Heart left ventricle (tissue), 16 donors: Measurements from ENCODE around the gene STPG1. TPM values are rescaled to one million over a fixed set of nuclear protein-coding genes. Genes with fewer than 3 reads are reported as not detected.

ENCODE experiments used
- ATAC-seq, 4 donors: fragments of 200-7000 bp; cut with Tn5 transposase; one replicate each; pipeline ENCODE4 v1.9.1; 2020 to 2022; ENCODE audit warnings: moderate library complexity in 4 of 4, mild to moderate bottlenecking in 3 of 4, moderate number of reproducible peaks in 1 of 4
- DNase-seq, 5 donors: peaks; one replicate each; pipeline ENCODE4 v3.0.0-alpha.2; 2020
- H3K27ac ChIP-seq, 12 donors: fragments of 200-600 bp; sonication (generic) in 4 of 12; one replicate each; pipeline versions ENCODE4 v1.5.0 to v1.8.0; 2016 to 2022; ENCODE audit warnings: mild to moderate bottlenecking in 2 of 12
- H3K27me3 ChIP-seq, 9 donors: fragments of 200-600 bp; sonication (generic) in 2 of 9; one replicate each; pipeline versions ENCODE4 v1.5.1 to v1.8.0; 2016 to 2022; ENCODE audit warnings: mild to moderate bottlenecking in 3 of 9
- H3K36me3 ChIP-seq, 9 donors: fragments of 200-600 bp; sonication (generic) in 2 of 9; one replicate each; pipeline versions ENCODE4 v1.5.0 to v1.8.0; 2018 to 2022; ENCODE audit warnings: mild to moderate bottlenecking in 2 of 9
- H3K4me1 ChIP-seq, 12 donors: fragments of 200-600 bp; sonication (generic) in 4 of 12; one replicate each; pipeline versions ENCODE4 v1.5.0 to v1.8.0; 2016 to 2022; ENCODE audit warnings: mild to moderate bottlenecking in 3 of 12
- H3K4me3 ChIP-seq, 12 donors: fragments of 200-600 bp; sonication (generic) in 4 of 12; one replicate each; pipeline versions ENCODE4 v1.5.0 to v1.8.0; 2017 to 2022; ENCODE audit warnings: mild to moderate bottlenecking in 9 of 12, moderate library complexity in 4 of 12
- H3K9me3 ChIP-seq, 12 donors: fragments of 200-600 bp; sonication (generic) in 4 of 12; one replicate each; pipeline versions ENCODE4 v1.5.0 to v1.8.0; 2016 to 2022; ENCODE audit warnings: mild to moderate bottlenecking in 1 of 12
- POLR2A ChIP-seq, 2 donors: fragments of 450-650 bp; IDR thresholded peaks; one replicate each; pipeline ENCODE4 v1.6.1; 2017; ENCODE audit warnings: antibody characterized with exemption in 2 of 2, mild to moderate bottlenecking in 2 of 2, moderate library complexity in 2 of 2
- WGBS, 4 donors: extraction: QIAGEN DNeasy Blood & Tissue Kit in 2 of 4; methylation state at CpG; one replicate each; pipeline versions ENCODE4 v1.1.5 to v1.1.7; 2013 to 2018; 5-methylcytosine and 5-hydroxymethylcytosine counted together
- intact Hi-C, 10 donors: fragments of 100-400 bp; cut with DNase I; formaldehyde crosslinking; loops; one replicate each; pipeline versions ENCODE4 v1.11.1 to v1.14.2; 2022
- polyA plus RNA-seq, 2 donors: library from polyadenylated mRNA; stranded (reverse); fragments of 200-250 nt; gene quantifications; one replicate each; pipeline ENCODE4 v1.2.3, GENCODE V29; 2013
- total RNA-seq, 9 donors: library from RNA; depleted of rRNA in 2 of 9; stranded (reverse); fragments of >200 nt in 2 of 9; fragmentation: NEBNext Ultra II Directional in 3 of 9; extraction: Animal tissue kit (Norgen Biotek cat#: 25700) in 3 of 9; gene quantifications; one replicate each; pipeline versions ENCODE4 v1.1.0 to v1.2.4, GENCODE V29; 2016 to 2023
- TF ChIP-seq, protein P1 (sequence below), 12 donors: fragments of 200-600 bp; sonication (generic) in 4 of 12; IDR thresholded peaks; one replicate each; pipeline versions ENCODE4 v1.5.0 to v1.8.0; 2018 to 2022; ENCODE audit warnings: antibody characterized with exemption in 12 of 12, mild to moderate bottlenecking in 5 of 12
- donor health status: ischemic (EF 13 %, LVEDD 7.1; RV severe dilation, severe dysfunction).
- donor health status: healthy with polysubstance abuse.
- donor health status: DM: no; HTN: yes; CAD: no.
- donor health status: DM: no; HTN: no; CAD: no.
- donor health status: ischemic (EF 25% LVEDD 6.9; RV normal size, moderate dysfunction).
- donor health status: ischemic (EF 25% LVEDD 5.7; RV mildly dilated, moderate dysfunction).
- donor health status: healthy.
- donor health status: DM: yes; HTN: yes; CAD: no.
- donor health status: ischemic (EF 35%, LVEDD 5.7; RV mildly dilated, moderate dysfunction).
- donor health status: nonischemic (EF 11% LVEDD 7.7; RV severe dilation, severe dysfunction).
- donor health status: DM: yes; HTN: yes; CAD: no.
- donor health status: PGD.
- donor health status: ischemic (EF 29% LVEDD 5.4; RV normal size, mild dysfunction).
- donor health status: nonischemic (EF 23%, LVEDD 6.1; RV moderate dilation, normal function).

STPG1 gene
- total and polyA plus RNA-seq, 11 donors: 3.8 to 6.9 (median 4.8) TPM

DNA sequence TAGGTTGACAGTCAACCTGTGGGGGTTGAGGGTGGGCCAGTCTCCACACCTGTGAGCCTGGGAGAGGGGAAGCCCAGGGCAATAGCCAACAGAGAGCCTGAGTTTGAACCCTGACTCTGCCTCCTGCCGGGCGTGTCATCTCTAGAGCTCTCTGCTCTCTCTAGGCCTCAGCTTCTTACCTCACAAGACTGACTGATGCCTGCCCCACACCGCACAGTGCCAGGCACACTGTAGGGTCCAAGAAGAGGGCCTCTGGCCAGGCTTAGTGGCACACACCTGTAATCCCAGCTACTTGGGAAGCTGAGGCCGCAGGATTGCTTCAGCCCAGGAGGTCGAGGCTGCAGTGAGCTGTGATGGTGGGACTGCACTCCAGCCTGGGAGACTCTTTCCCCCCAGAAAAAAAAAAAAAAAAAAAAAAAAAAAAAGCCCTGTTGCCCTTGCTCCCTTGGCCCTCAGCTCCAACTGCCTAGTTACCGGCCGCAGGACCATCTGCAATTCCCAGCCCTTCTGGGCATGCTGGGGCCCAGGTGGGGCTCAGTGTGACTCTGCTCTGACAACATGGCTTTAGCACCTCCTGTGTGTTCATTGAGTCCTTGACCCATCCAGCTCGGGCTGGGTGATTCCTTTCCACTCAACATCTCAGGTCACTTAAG, 69.4 kb downstream of the STPG1 start:
- 85 to 88% (median 86%) methylated on average over 6 to 8 of the region's 8 CpGs for WGBS, 4 donors
- H3K36me3 ChIP-seq: no peaks in the 10 kb centered on the region
- no peak for TF ChIP-seq POLR2A (IDR thresholded peaks at IDR 0.05)
- TF ChIP-seq, protein P1, sequence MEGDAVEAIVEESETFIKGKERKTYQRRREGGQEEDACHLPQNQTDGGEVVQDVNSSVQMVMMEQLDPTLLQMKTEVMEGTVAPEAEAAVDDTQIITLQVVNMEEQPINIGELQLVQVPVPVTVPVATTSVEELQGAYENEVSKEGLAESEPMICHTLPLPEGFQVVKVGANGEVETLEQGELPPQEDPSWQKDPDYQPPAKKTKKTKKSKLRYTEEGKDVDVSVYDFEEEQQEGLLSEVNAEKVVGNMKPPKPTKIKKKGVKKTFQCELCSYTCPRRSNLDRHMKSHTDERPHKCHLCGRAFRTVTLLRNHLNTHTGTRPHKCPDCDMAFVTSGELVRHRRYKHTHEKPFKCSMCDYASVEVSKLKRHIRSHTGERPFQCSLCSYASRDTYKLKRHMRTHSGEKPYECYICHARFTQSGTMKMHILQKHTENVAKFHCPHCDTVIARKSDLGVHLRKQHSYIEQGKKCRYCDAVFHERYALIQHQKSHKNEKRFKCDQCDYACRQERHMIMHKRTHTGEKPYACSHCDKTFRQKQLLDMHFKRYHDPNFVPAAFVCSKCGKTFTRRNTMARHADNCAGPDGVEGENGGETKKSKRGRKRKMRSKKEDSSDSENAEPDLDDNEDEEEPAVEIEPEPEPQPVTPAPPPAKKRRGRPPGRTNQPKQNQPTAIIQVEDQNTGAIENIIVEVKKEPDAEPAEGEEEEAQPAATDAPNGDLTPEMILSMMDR (IDR thresholded peaks at IDR 0.05): no peak
- no peak overlapping the region for H3K4me3 ChIP-seq
- intact Hi-C loops: no loop called here
- no peaks in the 10 kb centered on the region for H3K9me3 ChIP-seq
- no peak overlapping the region for H3K27ac ChIP-seq
- no peaks in the 10 kb centered on the region for H3K27me3 ChIP-seq
- DNase-seq (no peak), ATAC-seq (no peak)
- no peaks in the 10 kb centered on the region for H3K4me1 ChIP-seq

- H3K4me3 ChIP-seq: no peak overlapping the region
- no peaks in the 10 kb centered on the region for H3K27me3 ChIP-seq
- no peak overlapping the region for H3K27ac ChIP-seq
- H3K4me1 ChIP-seq: no peaks in the 10 kb centered on the region
- H3K9me3 ChIP-seq: no peaks in the 10 kb centered on the region
- 84 to 92% (median 89%) methylated on average over 13 of the region's 13 CpGs for WGBS, 4 donors
- TF ChIP-seq POLR2A (IDR thresholded peaks at IDR 0.05): no peak
- TF ChIP-seq, protein P1 (IDR thresholded peaks at IDR 0.05): no peak
- no peaks in the 10 kb centered on the region for H3K36me3 ChIP-seq
- intact Hi-C loops: no loop called here
- no peak for ATAC-seq
- no peak for DNase-seq
Observed at GRCh38 chr1:24343412-24344089, 70.0 kb downstream of the STPG1 start.

- WGBS, 4 donors: 52 to 62% (median 55%) methylated on average over 7 to 8 of the region's 8 CpGs
- Histone ChIP-seq H3K36me3 (no peaks in the 10 kb centered on the region), H3K4me1 (no peaks in the 10 kb centered on the region), H3K4me3 (no peak overlapping the region), H3K27ac (no peak overlapping the region), H3K27me3 (no peaks in the 10 kb centered on the region), H3K9me3 (no peaks in the 10 kb centered on the region)
- ATAC-seq (no peak), DNase-seq (no peak)
- TF ChIP-seq, protein P1 (IDR thresholded peaks at IDR 0.05): no peak
- TF ChIP-seq POLR2A (IDR thresholded peaks at IDR 0.05): no peak
- intact Hi-C loops: no loop called here
Observed at GRCh38 chr1:24341260-24341659, 72.3 kb downstream of the STPG1 start.

DNA sequence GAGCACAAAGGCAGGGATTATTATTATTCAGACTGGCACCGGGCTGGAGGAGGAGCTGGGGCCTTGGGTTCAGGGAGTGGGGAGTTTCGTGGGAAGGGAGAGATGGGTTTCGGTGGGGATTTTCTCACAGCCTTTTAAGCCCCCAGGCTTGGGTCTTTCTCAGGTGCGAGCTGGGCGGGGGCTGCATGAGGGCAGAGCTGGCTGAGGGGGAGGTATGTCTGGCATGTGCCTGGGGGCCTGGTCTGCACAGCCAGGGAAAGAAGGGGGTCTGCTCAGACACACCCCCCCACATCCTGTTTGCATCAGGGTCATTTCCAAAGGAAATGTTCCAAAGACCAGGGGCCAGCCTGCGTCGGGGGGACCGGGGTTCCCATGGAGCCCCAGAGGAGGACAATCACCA, 72.8 kb downstream of the STPG1 start:
- no peak for ATAC-seq
- Histone ChIP-seq H3K4me3 (no peak overlapping the region), H3K4me1 (peaks cover 0 to 2% (median 0%) of the 10 kb centered on the region in 12 donors), H3K27me3 (no peaks in the 10 kb centered on the region), H3K9me3 (no peaks in the 10 kb centered on the region), H3K27ac (no peak overlapping the region), H3K36me3 (no peaks in the 10 kb centered on the region)
- intact Hi-C loops: no loop called here
- no peak for TF ChIP-seq POLR2A (IDR thresholded peaks at IDR 0.05)
- TF ChIP-seq, protein P1 (IDR thresholded peaks at IDR 0.05): no peak
- WGBS, 4 donors: 67 to 83% (median 71%) methylated on average over 6 to 8 of the region's 8 CpGs
- DNase-seq: no peak
